Measurements from ENCODE around the gene ABL1.

Gene ABL1

DNA sequence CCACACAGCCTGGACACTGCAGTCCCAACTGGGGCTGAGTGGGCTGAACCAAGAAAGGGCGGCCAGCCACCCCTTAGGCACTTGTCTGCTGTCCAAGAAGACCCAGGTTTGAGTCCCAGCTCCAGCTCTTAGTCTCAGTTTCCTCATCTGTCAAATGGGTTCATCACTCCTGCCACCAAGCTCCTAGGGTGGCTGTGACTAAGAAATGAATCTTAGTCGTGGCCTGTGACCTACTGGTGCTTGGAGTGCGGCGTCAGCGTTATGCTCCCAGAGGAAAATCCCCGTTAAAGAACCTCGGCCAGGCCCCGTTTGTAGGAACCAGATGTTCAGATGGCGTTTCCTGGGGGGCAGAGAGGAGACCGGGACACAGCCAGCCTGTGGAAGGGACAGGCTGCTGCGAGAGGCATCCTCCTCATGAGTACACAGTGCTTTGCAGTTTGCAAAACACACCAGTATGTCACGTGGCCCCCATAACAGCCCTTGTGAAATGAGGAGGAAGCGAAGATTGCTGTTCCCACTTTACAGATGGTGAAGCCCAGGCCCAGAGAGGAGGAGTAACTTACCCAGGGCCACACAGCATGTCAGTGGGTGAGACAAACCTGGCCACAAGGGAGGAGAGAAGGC, 100.7 kb downstream of the ABL1 start:
- TF ChIP-seq, protein P1, sequence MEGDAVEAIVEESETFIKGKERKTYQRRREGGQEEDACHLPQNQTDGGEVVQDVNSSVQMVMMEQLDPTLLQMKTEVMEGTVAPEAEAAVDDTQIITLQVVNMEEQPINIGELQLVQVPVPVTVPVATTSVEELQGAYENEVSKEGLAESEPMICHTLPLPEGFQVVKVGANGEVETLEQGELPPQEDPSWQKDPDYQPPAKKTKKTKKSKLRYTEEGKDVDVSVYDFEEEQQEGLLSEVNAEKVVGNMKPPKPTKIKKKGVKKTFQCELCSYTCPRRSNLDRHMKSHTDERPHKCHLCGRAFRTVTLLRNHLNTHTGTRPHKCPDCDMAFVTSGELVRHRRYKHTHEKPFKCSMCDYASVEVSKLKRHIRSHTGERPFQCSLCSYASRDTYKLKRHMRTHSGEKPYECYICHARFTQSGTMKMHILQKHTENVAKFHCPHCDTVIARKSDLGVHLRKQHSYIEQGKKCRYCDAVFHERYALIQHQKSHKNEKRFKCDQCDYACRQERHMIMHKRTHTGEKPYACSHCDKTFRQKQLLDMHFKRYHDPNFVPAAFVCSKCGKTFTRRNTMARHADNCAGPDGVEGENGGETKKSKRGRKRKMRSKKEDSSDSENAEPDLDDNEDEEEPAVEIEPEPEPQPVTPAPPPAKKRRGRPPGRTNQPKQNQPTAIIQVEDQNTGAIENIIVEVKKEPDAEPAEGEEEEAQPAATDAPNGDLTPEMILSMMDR (conservative IDR thresholded peaks at IDR 0.05; ENCODE audit: control insufficient read depth, insufficient read depth, low read depth, low read length): no peak
- peak; percentile 38 for DNase-seq (ENCODE audit: low read depth)
- H3K4me3 ChIP-seq (ENCODE audit: control insufficient read depth, low read depth, low read length): no peak overlapping the region

- TF ChIP-seq, protein P1 (conservative IDR thresholded peaks at IDR 0.05; ENCODE audit: control insufficient read depth, insufficient read depth, low read depth, low read length): no peak
- DNase-seq (ENCODE audit: low read depth): peak; percentile 36
Observed at GRCh38 chr9:130936285-130937117, 101.4 kb downstream of the ABL1 start.

More at GRCh38 chr9:130936285-130937117, 101.4 kb downstream of the ABL1 start:
- no peak overlapping the region for H3K4me3 ChIP-seq (ENCODE audit: control insufficient read depth, low read depth, low read length)
